Esophagus squamous epithelium (tissue), 4 donors: Measurements from ENCODE around the gene AFAP1L1.

Experiments used
- CTCF ChIP-seq, 6 experiments: fragments of 450-650 bp in 4 of 6; fragments of 200-600 bp in 2 of 6; sonication (generic) in 2 of 6; IDR thresholded peaks; one replicate each; pipeline ENCODE4 v1.5.1; 2016 to 2019; ENCODE audit warnings: antibody characterized with exemption in 6 of 6, mild to moderate bottlenecking in 4 of 6, moderate library complexity in 4 of 6
- POLR2A ChIP-seq, 4 donors: fragments of 450-650 bp; IDR thresholded peaks; one replicate each; pipeline ENCODE4 v1.6.1; 2017; ENCODE audit warnings: antibody characterized with exemption in 4 of 4, mild to moderate bottlenecking in 4 of 4, moderate library complexity in 3 of 4

DNA sequence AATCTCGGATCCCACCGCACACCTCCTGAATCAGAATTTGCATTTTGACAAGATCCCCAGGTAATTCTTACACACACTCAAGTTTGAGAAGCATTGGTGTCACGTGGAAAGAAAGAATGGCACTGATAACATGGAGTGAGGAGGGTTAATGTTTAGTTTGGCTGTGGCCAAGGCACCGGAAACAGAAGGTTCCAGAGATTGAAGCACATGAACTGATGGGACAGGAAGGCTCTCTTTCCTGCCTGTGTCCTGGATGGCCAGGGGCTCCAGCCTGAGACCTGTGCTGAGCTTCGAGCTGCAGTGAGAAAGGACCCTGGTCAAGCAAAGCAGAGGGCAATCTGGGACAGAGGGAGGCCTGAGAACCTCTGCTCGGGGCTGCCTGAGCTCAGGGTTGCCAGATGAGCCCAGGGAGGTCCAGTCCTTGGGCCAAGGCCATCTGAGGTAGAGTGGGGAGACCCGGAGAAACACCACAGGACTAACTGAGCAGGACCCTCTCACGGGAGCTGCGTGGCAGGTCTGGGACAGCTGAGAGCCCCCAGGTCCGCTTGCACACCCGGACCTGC is 27.3 kb downstream of the AFAP1L1 start:
- TF ChIP-seq CTCF (IDR thresholded peaks at IDR 0.05): no peak
- TF ChIP-seq POLR2A (IDR thresholded peaks at IDR 0.05): no peak
